Suprapubic skin (tissue), 4 donors: ENCODE data around the gene DHX16. TPM values are rescaled to one million over a fixed set of nuclear protein-coding genes. Genes with fewer than 3 reads are reported as not detected.

Experiments
- DNase-seq, 2 donors: peaks; one replicate each; pipeline ENCODE4 v3.0.0-alpha.2; 2019; ENCODE audit warnings: low spot score in 2 of 2
- H3K27ac ChIP-seq: fragments of 200-600 bp; sonication (generic); one replicate; pipeline ENCODE4 v1.5.1; 2019
- H3K27me3 ChIP-seq: fragments of 200-600 bp; sonication (generic); one replicate; pipeline ENCODE4 v1.5.1; 2019
- H3K36me3 ChIP-seq: fragments of 200-600 bp; sonication (generic); one replicate; pipeline ENCODE4 v1.5.1; 2019
- H3K4me1 ChIP-seq: fragments of 200-600 bp; sonication (generic); one replicate; pipeline ENCODE4 v1.5.1; 2019
- H3K4me3 ChIP-seq: fragments of 200-600 bp; sonication (generic); one replicate; pipeline ENCODE4 v1.5.1; 2019; ENCODE audit warnings: mild to moderate bottlenecking
- H3K9me3 ChIP-seq: fragments of 200-600 bp; sonication (generic); one replicate; pipeline ENCODE4 v1.5.1; 2019
- CTCF ChIP-seq, 2 donors: fragments of 200-600 bp in 1 of 2; fragments of 450-650 bp in 1 of 2; sonication (generic) in 1 of 2; IDR thresholded peaks; one replicate each; pipeline ENCODE4 v1.5.1; 2016 to 2019; ENCODE audit warnings: antibody characterized with exemption in 2 of 2, mild to moderate bottlenecking in 1 of 2, moderate library complexity in 1 of 2
- EP300 ChIP-seq: sonication (generic); formaldehyde crosslinking; IDR thresholded peaks from one replicate; pipeline ENCODE4 v1.6.1; 2017; ENCODE audit warnings: antibody characterized with exemption
- POLR2A ChIP-seq, 2 donors: fragments of 450-650 bp; IDR thresholded peaks; one replicate each; pipeline ENCODE4 v1.6.1; 2017; ENCODE audit warnings: antibody characterized with exemption in 2 of 2, mild to moderate bottlenecking in 2 of 2, moderate library complexity in 2 of 2
- POLR2AphosphoS5 ChIP-seq, 3 donors: sonication (generic); formaldehyde crosslinking; IDR thresholded peaks; one replicate each; pipeline ENCODE4 v1.6.1; 2017; ENCODE audit warnings: antibody characterized with exemption in 3 of 3
- WGBS: methylation state at CpG from one replicate; pipeline ENCODE4 v1.1.5; 2018; 5-methylcytosine and 5-hydroxymethylcytosine counted together
- total RNA-seq, 4 donors: library from RNA; depleted of rRNA; stranded (reverse); fragments of >200 nt; gene quantifications; one replicate each; pipeline ENCODE4 v1.1.0, GENCODE V29; 2016

Gene DHX16
- total RNA-seq, 4 donors from 2014 or later, result 24.3 to 48.5 (median 33.7) TPM

- TF ChIP-seq CTCF (IDR thresholded peaks at IDR 0.05) (no peak), EP300 (no peak), POLR2AphosphoS5 (IDR thresholded peaks at IDR 0.05) (no peak), POLR2A (IDR thresholded peaks at IDR 0.05) (no peak)
- no peaks in the 10 kb centered on the region for H3K27me3 ChIP-seq
- 70% methylated on average over 2 of the region's 2 CpGs for WGBS
- no peaks in the 10 kb centered on the region for H3K9me3 ChIP-seq
- no peak for DNase-seq
- H3K27ac ChIP-seq, result no peak overlapping the region
- H3K36me3 ChIP-seq, result peaks cover 32% of the 10 kb centered on the region
- H3K4me3 ChIP-seq, result no peak overlapping the region
- peaks cover 47% of the 10 kb centered on the region for H3K4me1 ChIP-seq
These were observed 61.0 kb downstream of the DHX16 start for GRCh38 chr6:30611856-30612194.

GRCh38 chr6:30611150-30611855, 61.5 kb downstream of the DHX16 start:
- H3K36me3 ChIP-seq, result peaks cover 32% of the 10 kb centered on the region
- H3K9me3 ChIP-seq, result no peaks in the 10 kb centered on the region
- no peak overlapping the region for H3K27ac ChIP-seq
- TF ChIP-seq EP300 (no peak), CTCF (IDR thresholded peaks at IDR 0.05) (no peak), POLR2AphosphoS5 (IDR thresholded peaks at IDR 0.05) (no peak)
- no peaks in the 10 kb centered on the region for H3K27me3 ChIP-seq
- H3K4me1 ChIP-seq, result peaks cover 47% of the 10 kb centered on the region
- 66% methylated on average over 9 of the region's 9 CpGs for WGBS
- H3K4me3 ChIP-seq, result no peak overlapping the region
- DNase-seq, result no peak

- DNase-seq, result no peak
- Histone ChIP-seq H3K27me3 (no peaks in the 10 kb centered on the region), H3K4me1 (peaks cover 47% of the 10 kb centered on the region), H3K4me3 (no peak overlapping the region), H3K27ac (no peak overlapping the region), H3K9me3 (no peaks in the 10 kb centered on the region), H3K36me3 (peaks cover 42% of the 10 kb centered on the region)
- 82% methylated on average over 4 of the region's 4 CpGs for WGBS
- TF ChIP-seq EP300 (no peak), POLR2A (IDR thresholded peaks at IDR 0.05) (no peak), CTCF (IDR thresholded peaks at IDR 0.05) (no peak), POLR2AphosphoS5 (IDR thresholded peaks at IDR 0.05) (no peak)
These were observed 62.7 kb downstream of the DHX16 start for GRCh38 chr6:30610065-30610464.

GRCh38 chr6:30603961-30604360, 68.8 kb downstream of the DHX16 start:
- no peak for TF ChIP-seq POLR2AphosphoS5 (IDR thresholded peaks at IDR 0.05)
- no peak for TF ChIP-seq EP300
- no peak for TF ChIP-seq POLR2A (IDR thresholded peaks at IDR 0.05)
- no peak for TF ChIP-seq CTCF (IDR thresholded peaks at IDR 0.05)

More at GRCh38 chr6:30603961-30604360, 68.8 kb downstream of the DHX16 start:
- no peak overlapping the region for H3K27ac ChIP-seq
- no peaks in the 10 kb centered on the region for H3K27me3 ChIP-seq
- DNase-seq, result no peak
- 93% methylated on average over 13 of the region's 13 CpGs for WGBS
- H3K4me3 ChIP-seq, result no peak overlapping the region
- peaks cover 86% of the 10 kb centered on the region for H3K36me3 ChIP-seq
- H3K9me3 ChIP-seq, result no peaks in the 10 kb centered on the region
- H3K4me1 ChIP-seq, result no peaks in the 10 kb centered on the region

Other genes starting within 250 kb of the DHX16 start
- gene HLA-E, start 183.5 kb downstream of the DHX16 start, total RNA-seq, result 100 to 1,000 TPM; 496 to 771 (median 601) TPM
- gene GNL1, start 116.5 kb downstream of the DHX16 start, total RNA-seq, result 10 to 100 TPM; 33.9 to 58.9 (median 38.9) TPM
- gene PRR3, start 115.7 kb downstream of the DHX16 start, total RNA-seq, result 10 to 100 TPM in 1 of 4 donors, 1 to 10 TPM in 3; 5.5 to 10.6 (median 9.0) TPM
- 10 to 100 TPM; 41.7 to 46.4 (median 45.0) TPM for gene ABCF1, start 101.6 kb downstream of the DHX16 start, total RNA-seq
- 10 to 100 TPM; 27.2 to 68.2 (median 46.7) TPM for gene PPP1R10, start 55.8 kb downstream of the DHX16 start, total RNA-seq
- gene MRPS18B, start 55.2 kb downstream of the DHX16 start, total RNA-seq, result 10 to 100 TPM; 48.1 to 85.7 (median 62.4) TPM
- gene ATAT1, start 46.1 kb downstream of the DHX16 start, total RNA-seq, result 10 to 100 TPM in 1 of 4 donors, 1 to 10 TPM in 3; 4.7 to 24.0 (median 7.9) TPM
- 10 to 100 TPM in 3 of 4 donors, 1 to 10 TPM in 1; 10.0 to 31.3 (median 15.5) TPM for gene C6orf136, start 25.9 kb downstream of the DHX16 start, total RNA-seq
- 10 to 100 TPM; 25.2 to 31.0 (median 29.2) TPM for gene PPP1R18, start 13.6 kb upstream of the DHX16 start, total RNA-seq
- 1 to 10 TPM; 2.3 to 9.0 (median 6.8) TPM for gene NRM, start 18.0 kb upstream of the DHX16 start, total RNA-seq
- 10 to 100 TPM; 10.4 to 27.0 (median 16.3) TPM for gene MDC1, start 44.3 kb upstream of the DHX16 start, total RNA-seq
- gene TUBB, start 47.3 kb upstream of the DHX16 start, total RNA-seq, result 100 to 1,000 TPM; 166 to 348 (median 244) TPM
- gene FLOT1, start 69.7 kb upstream of the DHX16 start, total RNA-seq, result 10 to 100 TPM; 28.4 to 60.8 (median 45.5) TPM
- 10 to 100 TPM; 22.0 to 86.2 (median 45.8) TPM for gene IER3, start 71.5 kb upstream of the DHX16 start, total RNA-seq
- gene DDR1, start 211.5 kb upstream of the DHX16 start, total RNA-seq, result 100 to 1,000 TPM; 161 to 210 (median 188) TPM
- 10 to 100 TPM; 10.5 to 33.5 (median 11.3) TPM for gene GTF2H4, start 235.2 kb upstream of the DHX16 start, total RNA-seq
- gene VARS2, start 241.2 kb upstream of the DHX16 start, total RNA-seq, result 10 to 100 TPM; 12.6 to 22.0 (median 19.2) TPM